HL-60 (cell line): ENCODE results near the gene PLTP.

Experiments used
- CTCF ChIP-seq: IDR thresholded peaks from one replicate; pipeline ENCODE4 v1.5.1; 2011; ENCODE audit warnings: low read length, control low read depth, inconsistent platforms; ENCODE audit not compliant: insufficient read depth
- POLR2AphosphoS5 ChIP-seq: IDR thresholded peaks from 2 replicates; pipeline ENCODE4 v1.6.1; 2012; ENCODE audit warnings: low read depth
- REST ChIP-seq: IDR thresholded peaks from 2 replicates; pipeline ENCODE4 v1.6.1; 2012; ENCODE audit warnings: low read depth; ENCODE audit not compliant: insufficient replicate concordance

- TF ChIP-seq CTCF (no peak), POLR2AphosphoS5 (no peak), REST (no peak)
Measured at GRCh38 chr20:45905505-45906079, 6.4 kb downstream of the PLTP start.
